Putamen (tissue), 1 donor: ENCODE results near the gene TCF25.
"Not testable (repeated sequence)": the region's sequence is repeated elsewhere in the genome, so short reads cannot be mapped to it uniquely, and the experiment has no call there.

Experiments used
- DNase-seq: peaks from one replicate; pipeline ENCODE4 v3.0.0-alpha.2; 2016; ENCODE audit warnings: low spot score

The TCF25 gene

DNA sequence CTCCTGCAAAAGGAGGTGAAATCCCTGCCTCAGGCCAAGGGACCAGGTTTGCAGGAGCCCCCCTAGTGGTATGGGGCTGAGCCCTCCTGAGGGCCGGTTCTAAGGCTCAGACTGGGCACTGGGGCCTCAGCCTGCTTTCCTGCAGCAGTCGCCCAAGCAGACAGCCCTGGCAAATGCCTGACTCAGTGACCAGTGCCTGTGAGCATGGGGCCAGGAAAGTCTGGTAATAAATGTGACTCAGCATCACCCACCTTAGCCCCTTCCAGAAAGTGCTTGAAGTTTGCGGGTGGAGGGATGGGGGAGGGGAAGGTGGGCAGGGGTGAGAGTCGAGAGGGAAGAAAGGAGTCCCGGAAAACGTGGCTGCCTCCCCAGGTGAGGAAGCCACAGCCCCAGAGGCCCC is 47.3 kb downstream of the TCF25 start:
- DNase-seq = no peak

- no peak for DNase-seq
These were observed 47.8 kb downstream of the TCF25 start for GRCh38 chr16:89921131-89921701.

DNA sequence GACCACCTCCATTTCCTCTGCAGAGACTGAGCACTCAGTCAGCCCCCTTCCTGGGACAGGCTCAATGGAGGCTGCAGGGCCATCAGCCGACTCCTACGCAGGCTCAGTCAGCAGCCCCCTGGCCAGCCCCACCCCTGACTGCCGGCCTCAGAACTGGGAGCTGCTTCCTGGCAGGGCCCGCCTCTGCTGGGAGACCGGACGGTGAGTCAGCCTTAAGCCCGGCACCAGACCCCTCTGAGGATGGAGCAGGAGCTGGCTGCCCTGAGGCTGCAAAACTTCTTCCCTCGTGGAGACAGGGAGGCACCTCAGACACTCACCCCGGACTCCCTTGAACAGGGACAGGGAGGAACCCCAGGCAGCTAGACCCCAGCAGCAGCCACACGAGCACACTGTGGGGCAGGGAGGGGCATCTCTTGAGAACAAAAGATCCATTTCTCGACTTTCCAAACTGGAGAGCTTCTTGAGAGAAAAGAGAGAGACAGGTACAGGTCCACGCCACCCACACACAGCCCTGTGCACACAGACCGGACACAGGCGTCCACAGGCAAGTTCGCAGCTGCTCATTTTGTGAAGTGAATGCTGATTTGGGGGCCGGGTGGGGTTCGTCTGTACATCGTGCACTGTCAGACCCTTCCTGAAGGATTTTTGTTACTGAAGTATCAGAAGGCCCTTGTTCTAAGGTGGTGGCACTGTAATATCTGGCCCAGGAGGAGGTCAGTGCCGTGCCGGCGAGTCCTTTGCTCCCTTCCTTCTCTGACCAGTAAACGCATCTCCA is 48.5 kb downstream of the TCF25 start:
- no peak for DNase-seq

GRCh38 chr16:89922477-89922883 is 49.1 kb downstream of the TCF25 start:
- DNase-seq = no peak

DNA sequence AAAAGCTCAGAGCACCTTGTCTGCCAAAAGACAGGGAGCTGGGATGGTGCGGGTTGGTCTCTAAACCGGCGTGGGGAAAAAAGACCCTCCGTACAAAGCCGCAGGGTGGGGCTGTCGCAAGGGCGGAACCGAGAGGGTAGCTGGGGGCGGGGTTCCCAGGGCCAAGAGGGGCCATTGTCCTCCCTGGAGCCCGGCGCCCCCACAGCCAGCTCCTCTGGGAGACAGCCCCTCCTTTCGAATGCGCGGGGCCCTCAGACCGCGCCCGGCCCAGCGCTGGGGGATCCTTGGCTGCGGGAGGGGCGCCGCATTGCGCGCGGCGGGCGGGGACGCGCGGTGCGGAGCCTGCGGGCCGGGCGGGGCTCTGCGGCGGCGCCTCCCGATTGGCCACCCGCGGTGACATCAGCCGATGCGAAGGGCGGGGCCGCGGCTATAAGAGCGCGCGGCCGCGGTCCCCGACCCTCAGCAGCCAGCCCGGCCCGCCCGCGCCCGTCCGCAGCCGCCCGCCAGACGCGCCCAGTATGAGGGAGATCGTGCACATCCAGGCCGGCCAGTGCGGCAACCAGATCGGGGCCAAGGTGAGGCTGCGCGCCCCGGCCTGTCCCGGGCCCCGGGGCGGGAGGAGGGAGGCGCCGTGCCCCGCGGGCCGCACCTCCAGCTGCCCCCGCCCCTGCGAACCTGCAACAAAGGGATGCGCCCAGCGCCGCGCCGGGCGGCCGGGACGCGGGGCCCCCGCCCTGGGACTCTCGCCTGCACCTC is 49.7 kb downstream of the TCF25 start, which contains the start of gene TUBB3:
Gene TUBB3, plus strand, starts transcription at position 459 of the 756 bp plus-strand sequence. Its CDS starts 60 bp downstream, at position 519.
- DNase-seq = peak; percentile 76

GRCh38 chr16:89923640-89924296 is 50.4 kb downstream of the TCF25 start:
- no peak for DNase-seq

GRCh38 chr16:89924297-89924924 is 51.0 kb downstream of the TCF25 start:
- no peak for DNase-seq

DNA sequence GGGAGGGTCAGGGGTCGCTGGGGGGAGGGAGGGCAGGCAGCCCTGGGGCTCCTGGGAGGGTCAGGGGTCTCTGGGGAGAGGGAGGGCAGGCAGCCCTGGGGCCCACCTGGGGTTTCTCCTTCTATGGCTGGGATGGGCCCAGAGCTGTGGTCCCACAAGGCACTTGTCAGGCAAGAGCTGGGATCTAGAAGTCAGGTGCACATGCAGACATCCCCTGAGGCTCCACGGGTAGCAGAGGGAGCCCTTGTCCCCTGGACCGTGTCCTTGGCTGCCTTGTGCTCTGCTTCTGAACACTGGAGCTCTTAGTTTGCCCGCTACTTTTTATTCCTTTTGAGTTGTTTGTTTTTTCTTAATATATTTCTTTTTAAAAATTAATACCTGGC is 51.5 kb downstream of the TCF25 start:
- no peak for DNase-seq

DNA sequence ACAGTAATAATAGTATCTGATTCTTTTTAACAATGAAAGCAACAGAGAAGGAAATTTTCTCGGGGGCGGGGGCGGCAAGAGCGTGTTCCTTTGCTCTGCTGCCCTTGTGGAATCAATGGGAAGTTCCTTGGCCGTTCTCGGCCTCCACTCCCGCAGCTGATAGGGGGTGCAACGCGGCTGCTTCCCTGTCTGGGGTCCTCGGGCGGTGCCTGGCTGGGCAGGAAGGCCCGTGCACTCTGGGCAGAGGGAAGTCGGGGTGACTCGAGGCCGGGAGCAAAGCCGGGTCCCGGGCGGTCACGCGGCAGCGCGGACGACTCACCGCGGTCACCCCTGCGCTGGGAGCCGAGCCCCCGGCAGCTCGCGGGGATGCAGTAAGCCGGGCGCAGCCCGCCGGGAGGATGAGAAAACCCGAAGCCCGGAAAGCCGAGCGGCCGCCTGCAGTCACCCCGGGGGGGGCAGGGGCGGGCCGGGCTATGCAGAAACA is 52.2 kb downstream of the TCF25 start:
- no peak for DNase-seq

- DNase-seq = no peak
These were observed 58.0 kb downstream of the TCF25 start for GRCh38 chr16:89931305-89931896.

- DNase-seq = no peak
These were observed 58.6 kb downstream of the TCF25 start for GRCh38 chr16:89931964-89932363.

DNA sequence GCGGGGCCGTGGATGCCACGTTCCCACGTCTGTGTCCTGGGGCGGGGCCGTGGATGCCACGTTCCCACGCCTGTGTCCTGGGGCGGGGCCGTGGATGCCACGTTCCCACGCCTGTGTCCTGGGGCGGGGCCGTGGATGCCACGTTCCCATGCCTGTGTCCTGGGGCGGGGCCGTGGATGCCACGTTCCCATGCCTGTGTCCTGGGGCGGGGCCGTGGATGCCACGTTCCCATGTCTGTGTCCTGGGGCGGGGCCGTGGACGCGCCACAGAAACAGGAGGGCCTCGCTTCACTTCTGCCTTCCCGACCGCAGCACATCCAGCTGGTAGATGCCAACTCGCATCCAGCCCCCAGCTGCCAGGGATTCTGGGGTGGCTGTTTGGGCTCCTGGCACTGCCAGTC is 60.6 kb downstream of the TCF25 start:
- not testable (repeated sequence) for DNase-seq

DNA sequence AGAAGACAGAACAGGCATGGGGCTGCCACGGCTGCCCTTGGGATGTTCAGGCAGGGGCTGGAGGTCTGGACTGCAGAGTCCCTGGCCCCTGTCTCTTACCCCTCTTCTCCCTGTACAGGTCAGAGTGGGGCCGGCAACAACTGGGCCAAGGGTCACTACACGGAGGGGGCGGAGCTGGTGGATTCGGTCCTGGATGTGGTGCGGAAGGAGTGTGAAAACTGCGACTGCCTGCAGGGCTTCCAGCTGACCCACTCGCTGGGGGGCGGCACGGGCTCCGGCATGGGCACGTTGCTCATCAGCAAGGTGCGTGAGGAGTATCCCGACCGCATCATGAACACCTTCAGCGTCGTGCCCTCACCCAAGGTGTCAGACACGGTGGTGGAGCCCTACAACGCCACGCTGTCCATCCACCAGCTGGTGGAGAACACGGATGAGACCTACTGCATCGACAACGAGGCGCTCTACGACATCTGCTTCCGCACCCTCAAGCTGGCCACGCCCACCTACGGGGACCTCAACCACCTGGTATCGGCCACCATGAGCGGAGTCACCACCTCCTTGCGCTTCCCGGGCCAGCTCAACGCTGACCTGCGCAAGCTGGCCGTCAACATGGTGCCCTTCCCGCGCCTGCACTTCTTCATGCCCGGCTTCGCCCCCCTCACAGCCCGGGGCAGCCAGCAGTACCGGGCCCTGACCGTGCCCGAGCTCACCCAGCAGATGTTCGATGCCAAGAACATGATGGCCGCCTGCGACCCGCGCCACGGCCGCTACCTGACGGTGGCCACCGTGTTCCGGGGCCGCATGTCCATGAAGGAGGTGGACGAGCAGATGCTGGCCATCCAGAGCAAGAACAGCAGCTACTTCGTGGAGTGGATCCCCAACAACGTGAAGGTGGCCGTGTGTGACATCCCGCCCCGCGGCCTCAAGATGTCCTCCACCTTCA is 61.5 kb downstream of the TCF25 start:
- no peak for DNase-seq

DNA sequence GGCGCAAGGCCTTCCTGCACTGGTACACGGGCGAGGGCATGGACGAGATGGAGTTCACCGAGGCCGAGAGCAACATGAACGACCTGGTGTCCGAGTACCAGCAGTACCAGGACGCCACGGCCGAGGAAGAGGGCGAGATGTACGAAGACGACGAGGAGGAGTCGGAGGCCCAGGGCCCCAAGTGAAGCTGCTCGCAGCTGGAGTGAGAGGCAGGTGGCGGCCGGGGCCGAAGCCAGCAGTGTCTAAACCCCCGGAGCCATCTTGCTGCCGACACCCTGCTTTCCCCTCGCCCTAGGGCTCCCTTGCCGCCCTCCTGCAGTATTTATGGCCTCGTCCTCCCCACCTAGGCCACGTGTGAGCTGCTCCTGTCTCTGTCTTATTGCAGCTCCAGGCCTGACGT is 62.2 kb downstream of the TCF25 start:
- DNase-seq = not testable (repeated sequence)

GRCh38 chr16:89936034-89936433 is 62.6 kb downstream of the TCF25 start:
- DNase-seq = no peak

- no peak for DNase-seq
These were observed 63.1 kb downstream of the TCF25 start for GRCh38 chr16:89936508-89936907.

GRCh38 chr16:89936981-89937380 is 63.6 kb downstream of the TCF25 start:
- no peak for DNase-seq

DNA sequence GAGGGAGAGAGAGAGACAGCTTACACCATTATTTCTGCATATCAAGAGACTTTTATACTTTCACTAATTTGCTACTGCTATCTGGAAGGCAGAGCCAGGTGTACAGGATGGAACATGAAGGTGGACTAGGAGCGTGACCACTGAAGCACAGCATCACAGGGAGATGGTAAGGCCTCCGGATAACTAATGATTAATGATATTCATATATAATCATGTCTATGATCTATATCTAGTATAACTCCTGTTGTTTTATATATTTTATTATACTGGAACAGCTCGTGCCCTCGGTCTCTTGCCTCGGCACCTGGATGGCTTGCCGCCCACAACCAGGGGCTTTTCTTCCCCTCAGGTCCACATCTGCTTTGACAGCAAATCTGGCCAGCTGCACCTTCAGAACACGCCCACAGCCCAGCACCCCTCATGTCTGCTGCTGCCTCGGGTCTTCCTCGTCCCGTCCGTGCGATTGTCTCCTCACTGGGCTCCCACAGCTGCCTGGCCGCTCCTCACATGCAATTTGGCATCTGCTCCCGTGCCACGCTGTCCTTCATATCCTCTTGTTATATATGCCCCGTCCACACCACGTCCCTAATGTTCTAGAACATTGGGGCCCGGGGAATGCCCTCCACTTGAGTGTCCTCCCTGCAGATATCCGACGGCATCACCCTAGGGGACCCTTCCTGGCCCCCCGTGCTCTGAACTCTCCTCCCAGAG is 64.9 kb downstream of the TCF25 start:
- DNase-seq = no peak

DNA sequence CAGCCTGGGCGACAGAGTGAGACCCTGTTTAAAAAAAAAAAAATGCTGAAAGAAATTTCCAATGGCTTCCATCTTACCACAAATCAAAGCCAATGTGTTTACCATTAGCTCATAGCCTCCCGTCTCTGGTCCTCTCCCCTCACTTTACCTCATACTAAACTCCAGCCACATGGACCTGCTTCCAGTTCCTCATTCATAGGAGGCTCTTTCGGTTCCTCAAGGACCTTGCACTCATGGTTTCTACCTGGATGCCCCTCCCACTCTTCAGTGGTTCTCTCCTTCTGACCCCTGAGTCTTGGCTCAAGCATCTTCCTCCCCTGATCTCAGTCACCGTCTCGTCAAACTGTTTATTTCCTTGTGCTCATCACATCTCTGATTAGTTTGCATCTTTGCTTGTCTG is 71.4 kb downstream of the TCF25 start:
- DNase-seq = no peak

DNA sequence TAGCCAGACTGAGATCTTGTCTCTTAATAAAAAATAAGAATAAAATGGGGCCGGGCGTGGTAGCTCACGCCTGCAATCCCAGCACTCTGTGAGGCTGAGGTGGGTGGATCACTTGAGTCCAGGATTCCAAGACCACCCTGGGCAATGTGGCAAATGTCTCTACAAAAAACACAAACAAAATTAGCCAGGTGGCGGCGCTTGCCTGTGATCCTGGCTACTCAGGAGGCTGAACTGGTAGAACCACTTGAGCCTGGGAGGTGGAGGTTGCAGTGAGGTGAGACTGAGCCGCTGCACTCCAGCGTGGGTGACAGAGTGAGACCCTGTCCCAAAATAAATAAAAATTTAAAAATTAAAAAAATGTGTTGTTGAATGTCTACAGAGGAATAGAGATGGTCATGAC is 72.3 kb downstream of the TCF25 start:
- no peak for DNase-seq
